Inflammatory macrophage (primary cell): Measurements from ENCODE around the gene TOMM40L.

Experiments used
- DNase-seq, 2 donors: peaks; one replicate each; pipeline ENCODE4 v3.0.0-alpha.2; 2020 to 2022
- total RNA-seq, 18 experiments: gene quantifications; one replicate each; lab custom pipeline; 2026; ENCODE audit warnings: mixed read lengths in 6 of 18, inconsistent platforms in 2 of 18; lab: John Stamatoyannopoulos, UW

TOMM40L gene
- total RNA-seq, result 7.3 to 46.8 (median 27.8) reads per million in 18 experiments

GRCh38 chr1:161225534-161226319 lies at the start of gene TOMM40L:
TSS of gene TOMM40L (plus strand) at chr1:161226060. CDS start at chr1:161226490, 430 bp downstream.
- DNase-seq, result peak; percentile 100

- DNase-seq, result no peak
Measured at GRCh38 chr1:161176468-161177111, 49.3 kb upstream of the TOMM40L start.

- peak; percentile 83 to 89 for DNase-seq
Measured at GRCh38 chr1:161177112-161177935, 48.5 kb upstream of the TOMM40L start, which contains the start of gene B4GALT3. TSS of gene B4GALT3 (minus strand) at chr1:161177507. CDS start at chr1:161176060, 1,447 bp downstream.

DNA sequence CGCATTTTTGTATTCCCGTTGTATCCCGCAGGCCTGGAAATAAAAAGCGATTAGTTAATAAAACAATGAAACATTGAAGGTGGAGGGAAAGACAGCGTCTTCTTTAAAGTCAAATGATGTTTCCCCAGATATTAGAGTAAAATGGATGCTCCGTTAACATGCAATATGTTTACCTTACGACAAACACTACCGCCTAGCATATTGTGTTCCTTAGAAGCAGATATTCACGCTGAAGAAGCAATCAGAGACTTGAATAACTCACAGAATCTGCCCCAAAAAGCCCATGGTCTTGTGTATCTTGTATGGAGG lies 48.0 kb upstream of the TOMM40L start:
- DNase-seq, result no peak

GRCh38 chr1:161179698-161180097 lies 46.2 kb upstream of the TOMM40L start:
- no peak for DNase-seq

DNA sequence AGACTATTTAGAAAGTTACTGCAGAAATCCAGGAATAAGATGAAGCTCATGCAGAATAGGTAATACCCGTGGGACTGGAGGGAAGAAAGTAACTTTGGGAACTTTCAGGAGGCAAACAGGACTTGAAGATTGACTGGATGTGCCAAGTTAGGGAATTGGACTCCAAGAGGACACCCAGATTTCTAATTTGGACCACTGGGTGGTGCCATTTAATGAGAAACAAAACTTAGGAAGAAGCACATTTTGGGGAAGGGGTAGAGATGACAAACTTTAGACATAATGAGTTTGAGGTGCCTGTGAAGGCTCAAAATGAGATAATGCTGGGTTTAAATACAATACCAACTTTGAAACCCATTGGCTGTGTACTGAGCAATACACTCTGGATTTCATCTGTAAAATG lies 45.2 kb upstream of the TOMM40L start:
- DNase-seq, result peak; percentile 45 to 46

- DNase-seq, result peak; percentile 37 to 66
Measured at GRCh38 chr1:161182214-161182613, 43.6 kb upstream of the TOMM40L start.

DNA sequence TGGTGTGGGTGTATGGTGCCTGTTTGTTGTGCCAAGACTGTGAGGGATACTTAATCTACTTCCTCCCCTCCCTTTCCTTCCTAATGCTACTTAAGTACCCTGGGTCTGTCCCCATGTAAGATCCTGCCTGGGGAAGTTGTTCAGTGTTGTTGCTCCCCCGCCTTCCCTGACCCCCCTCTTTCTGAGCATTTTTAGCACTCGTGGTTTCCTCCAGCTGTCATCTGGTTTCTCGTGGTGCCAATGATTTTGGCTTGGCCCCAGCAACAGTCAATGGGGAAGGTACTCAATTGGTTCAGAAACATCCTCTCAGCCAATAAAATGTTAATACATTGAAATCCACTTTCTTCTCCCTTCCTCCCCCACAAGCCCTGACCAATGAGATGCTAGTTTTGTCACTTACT lies 40.6 kb upstream of the TOMM40L start:
- DNase-seq, result peak; percentile 98 to 99

DNA sequence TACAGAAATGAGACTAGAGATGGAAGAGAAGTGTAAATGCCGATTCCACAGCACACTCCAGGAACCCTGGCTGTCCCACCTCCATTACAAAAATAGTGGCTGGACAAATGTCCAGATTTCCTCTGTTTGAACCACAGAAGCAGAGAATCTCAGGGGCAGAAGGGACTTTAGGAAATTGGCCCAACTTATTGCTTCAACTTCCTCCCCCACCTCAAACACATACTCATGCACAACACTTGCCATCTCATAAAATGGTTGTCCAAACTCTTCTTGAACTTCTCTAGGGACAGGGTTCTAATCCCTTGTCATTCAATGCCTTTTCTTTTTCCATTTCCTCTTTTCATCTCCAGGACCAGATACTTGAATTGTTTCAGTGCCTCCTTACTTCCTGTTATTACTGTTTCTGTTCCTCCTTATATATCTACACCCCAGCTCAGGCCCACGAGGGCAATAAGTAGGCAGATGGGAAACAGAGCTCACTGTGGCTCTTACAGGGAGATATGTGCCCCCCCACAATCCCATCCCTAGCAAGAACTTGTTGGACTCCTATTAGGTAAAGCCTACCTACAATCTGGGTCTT lies 40.0 kb upstream of the TOMM40L start:
- DNase-seq, result peak; percentile 80 to 95

- DNase-seq, result peak; percentile 26 to 54
Measured at GRCh38 chr1:161187311-161187710, 38.5 kb upstream of the TOMM40L start.

GRCh38 chr1:161188381-161188780 lies 37.5 kb upstream of the TOMM40L start:
- DNase-seq, result no peak

- no peak for DNase-seq
Measured at GRCh38 chr1:161189036-161189435, 36.8 kb upstream of the TOMM40L start.

DNA sequence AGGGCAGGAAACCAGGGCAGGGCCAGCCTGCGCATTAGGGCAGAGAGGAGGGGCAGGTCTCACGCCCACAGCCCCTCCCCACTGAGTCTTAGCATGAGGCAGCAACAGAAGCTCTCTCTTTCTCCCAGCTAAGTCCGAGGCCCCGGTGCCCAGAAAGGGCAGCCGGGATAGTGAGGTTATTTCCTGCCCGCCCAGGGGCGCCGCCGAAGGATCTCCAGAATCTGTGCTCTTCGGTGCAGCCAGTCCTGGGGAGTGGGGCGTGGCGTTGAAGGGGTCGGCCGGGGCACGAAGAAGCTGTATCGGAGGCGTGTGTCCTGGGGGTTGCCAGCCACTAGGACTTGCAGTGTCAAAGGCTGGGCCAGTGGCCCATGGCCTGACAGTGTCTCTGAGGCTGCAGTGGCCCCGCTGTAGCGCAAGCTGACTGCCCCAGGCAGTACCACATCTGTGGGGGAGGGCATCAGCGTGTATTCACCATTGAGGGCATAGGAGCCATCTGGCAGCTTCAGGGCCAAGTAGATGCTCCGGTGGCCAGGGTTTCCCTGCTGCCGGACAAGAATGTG lies 34.8 kb upstream of the TOMM40L start:
- no peak for DNase-seq

DNA sequence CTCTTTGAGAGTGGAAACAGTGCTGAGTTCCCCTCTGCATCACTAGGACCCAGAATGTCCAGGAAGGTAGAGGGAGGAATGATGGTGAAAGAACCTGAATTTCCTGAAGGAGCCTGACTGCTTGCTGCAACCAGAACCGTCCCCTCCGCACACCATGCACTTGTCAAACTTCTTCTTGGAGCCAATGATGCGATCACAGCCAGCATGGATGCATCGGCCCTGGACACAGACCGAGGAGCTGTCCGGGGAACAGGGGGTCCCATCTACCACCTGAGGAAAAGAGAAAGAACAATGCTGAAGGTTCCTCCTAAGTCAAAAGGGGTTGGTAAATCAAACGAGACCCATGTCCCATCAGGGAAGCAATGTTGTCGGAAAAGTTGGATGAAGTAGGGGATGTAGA lies 33.9 kb upstream of the TOMM40L start:
- no peak for DNase-seq

DNA sequence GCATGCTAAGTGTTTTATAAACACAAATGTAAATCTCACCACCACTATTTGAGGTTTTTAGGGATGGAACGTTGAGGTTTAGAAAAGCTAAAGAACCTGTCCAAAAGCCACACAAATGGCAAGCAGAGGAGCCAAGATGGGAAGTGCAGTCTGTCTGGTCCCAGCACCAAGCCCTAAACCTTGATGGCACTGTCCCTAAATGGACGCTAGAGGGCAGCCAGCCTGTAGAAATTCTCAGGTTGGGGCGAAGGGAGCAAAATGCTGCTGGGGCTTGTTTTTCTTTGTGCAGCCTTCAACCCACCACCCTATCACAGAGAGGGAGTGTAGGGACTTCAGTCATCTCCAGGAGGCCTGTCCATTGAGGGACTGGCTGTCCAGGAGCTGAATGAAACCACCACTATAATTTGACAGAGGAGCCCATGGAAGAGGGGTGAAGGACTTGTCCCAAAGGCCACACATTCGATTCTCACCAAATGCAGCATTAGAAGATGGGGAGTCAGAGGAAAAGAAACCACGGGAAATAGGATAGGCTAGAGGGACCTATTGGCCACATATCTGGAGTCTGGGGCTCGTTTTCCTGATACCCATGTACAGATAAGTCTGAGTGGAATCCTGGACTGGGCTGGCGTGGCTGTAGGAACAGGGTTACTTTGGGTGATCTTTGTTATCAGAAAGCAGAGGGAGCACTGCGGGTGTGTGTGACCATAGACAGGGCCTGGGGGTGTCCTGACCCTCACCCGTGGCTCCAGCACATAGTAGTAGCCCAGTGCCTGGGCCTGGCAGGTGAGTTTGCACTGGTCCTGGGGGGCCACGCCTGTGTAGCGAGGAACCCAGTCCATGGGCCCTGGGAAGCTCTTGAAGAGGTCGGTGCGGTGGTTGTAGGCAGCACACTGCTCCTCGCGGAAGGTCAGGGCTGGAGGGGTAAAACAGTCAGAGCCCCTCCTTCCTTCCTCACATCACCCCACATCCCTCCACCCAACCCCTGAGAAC lies 33.1 kb upstream of the TOMM40L start:
- DNase-seq, result peak; percentile 81 to 85

DNA sequence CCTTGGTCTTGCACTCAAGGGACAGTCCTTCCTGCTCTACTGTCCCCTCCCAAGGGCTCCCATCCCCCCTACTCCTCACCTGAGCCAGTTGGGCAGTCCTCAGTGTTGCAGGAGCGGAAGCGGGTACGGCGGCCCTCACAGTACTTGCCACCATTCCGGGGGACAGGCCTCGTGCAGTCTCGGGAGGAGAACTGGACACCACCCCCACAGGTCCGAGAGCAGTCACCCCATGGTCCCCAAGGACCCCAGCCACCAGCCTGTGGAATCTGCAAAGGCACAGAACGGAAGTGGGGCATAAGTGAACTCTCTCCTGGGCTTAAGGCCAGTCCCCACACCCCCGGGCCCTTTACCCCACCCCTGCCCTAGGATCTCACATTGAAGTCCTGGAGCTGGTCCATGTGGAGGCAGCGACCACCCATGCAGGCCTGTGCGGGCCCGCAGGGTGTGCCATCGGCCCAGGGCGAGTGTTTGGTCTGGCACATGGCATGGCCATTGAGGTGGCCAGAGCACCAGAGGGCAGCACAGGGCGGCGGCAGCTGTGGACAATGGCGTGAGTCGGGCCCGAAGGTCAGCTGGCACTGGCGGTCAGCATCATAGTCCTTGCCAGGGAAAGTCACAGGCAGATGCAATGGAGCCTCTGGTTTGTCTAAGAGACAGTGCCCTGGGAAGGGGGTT lies 32.2 kb upstream of the TOMM40L start:
- no peak for DNase-seq

GRCh38 chr1:161195171-161195570 lies 30.7 kb upstream of the TOMM40L start:
- DNase-seq, result peak; percentile 66 to 84

DNA sequence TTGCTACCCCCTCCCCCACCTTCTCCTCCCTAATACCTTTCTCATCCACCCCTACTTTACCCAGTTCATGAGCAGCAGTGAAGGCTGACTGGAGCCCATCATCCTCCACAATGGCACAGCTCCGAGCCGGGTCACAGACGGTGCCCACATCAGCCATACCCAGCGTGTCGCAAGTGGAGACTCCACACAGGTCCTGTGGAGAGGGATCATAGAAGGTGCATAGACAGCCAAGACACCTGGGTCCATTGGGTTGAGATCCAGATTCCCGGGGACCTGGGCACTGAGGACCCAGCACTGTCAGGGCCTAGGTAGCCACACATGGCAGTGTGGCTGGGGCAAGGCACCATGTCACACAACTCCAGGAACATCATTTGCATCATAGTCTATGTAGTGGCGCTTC lies 29.7 kb upstream of the TOMM40L start:
- DNase-seq, result no peak

DNA sequence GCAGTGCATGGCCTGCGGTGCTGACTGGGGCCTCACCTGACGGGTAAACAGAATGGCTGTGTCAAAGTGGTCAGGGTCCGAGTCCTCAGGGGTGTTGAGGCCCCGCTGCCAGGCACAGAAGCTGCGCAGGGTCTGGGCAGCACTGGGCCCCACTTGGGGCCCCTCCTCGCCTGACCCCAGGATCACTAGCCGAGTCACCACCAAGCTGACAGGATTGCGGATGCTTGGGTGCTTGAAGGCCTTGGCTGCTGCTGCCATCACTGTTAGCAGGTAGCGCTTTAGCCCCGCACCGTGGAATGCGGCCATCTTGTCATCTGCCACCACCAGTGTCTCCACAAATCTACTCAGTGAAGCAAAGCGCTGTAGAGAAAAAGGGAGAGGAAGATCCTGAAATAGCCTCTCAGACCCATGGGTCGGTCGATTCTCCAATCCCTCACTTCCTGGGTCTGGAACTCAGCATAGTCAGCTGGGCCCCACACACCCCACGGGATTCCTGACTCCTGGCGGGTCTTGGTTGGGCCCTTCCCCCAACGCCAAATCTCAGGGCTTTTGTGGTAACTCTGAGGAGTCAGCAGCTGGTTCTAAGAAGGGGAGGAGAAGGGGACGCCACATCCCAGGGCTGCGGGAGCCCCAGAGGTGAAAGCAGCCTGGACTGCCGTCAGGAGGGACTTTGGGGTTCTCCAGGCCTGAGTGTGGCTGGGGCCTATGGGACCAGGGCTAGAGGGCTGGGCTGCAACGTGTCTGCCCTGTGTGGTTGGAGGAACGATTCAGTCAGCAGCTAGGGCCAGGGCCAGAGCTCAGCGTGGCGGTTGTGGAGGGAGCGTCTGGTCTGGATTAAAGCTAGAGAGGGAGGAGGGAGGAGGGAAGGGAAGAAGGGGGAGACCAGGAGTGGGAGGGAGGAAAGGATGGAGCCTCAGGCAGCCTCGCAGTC lies 29.1 kb upstream of the TOMM40L start:
- DNase-seq, result no peak
